Parathyroid adenoma (tissue), 2 donors: ENCODE data around the gene KLF13.

Source experiments
- H2AFZ ChIP-seq: fragments of 300-600 bp; sonication (generic); one replicate; pipeline ENCODE4 v1.7.0; 2017; ENCODE audit warnings: antibody characterized with exemption, mild to moderate bottlenecking
- H3K27ac ChIP-seq: fragments of 300-600 bp; sonication (generic); one replicate; pipeline ENCODE4 v1.7.0; 2017
- H3K27me3 ChIP-seq: fragments of 300-600 bp; sonication (generic); one replicate; pipeline ENCODE4 v1.7.0; 2017; ENCODE audit warnings: low read length; ENCODE audit not compliant: control insufficient read depth, insufficient read depth
- H3K36me3 ChIP-seq: fragments of 300-600 bp; sonication (generic); one replicate; pipeline ENCODE4 v1.7.0; 2017; ENCODE audit warnings: low read length; ENCODE audit not compliant: control insufficient read depth, insufficient read depth
- H3K4me1 ChIP-seq: fragments of 300-600 bp; sonication (generic); one replicate; pipeline ENCODE4 v1.7.0; 2017; ENCODE audit warnings: control low read depth
- H3K4me2 ChIP-seq: fragments of 300-600 bp; sonication (generic); one replicate; pipeline ENCODE4 v1.7.0; 2017; ENCODE audit warnings: low read length
- H3K4me3 ChIP-seq: fragments of 300-600 bp; sonication (generic); one replicate; pipeline ENCODE4 v1.7.0; 2017; ENCODE audit warnings: low read depth, low read length
- H3K79me2 ChIP-seq: fragments of 300-600 bp; sonication (generic); one replicate; pipeline ENCODE4 v1.7.0; 2017; ENCODE audit warnings: control low read depth
- H3K9ac ChIP-seq: fragments of 300-600 bp; sonication (generic); one replicate; pipeline ENCODE4 v1.7.0; 2017; ENCODE audit warnings: mild to moderate bottlenecking
- H3K9me3 ChIP-seq: fragments of 300-600 bp; sonication (generic); one replicate; pipeline ENCODE4 v1.7.0; 2017; ENCODE audit warnings: low read length; ENCODE audit not compliant: control insufficient read depth
- TF ChIP-seq, protein P1 (sequence below): fragments of 300-600 bp; sonication (generic); IDR thresholded peaks from one replicate; pipeline ENCODE4 v1.7.0; 2017; ENCODE audit warnings: antibody characterized with exemption, mild to moderate bottlenecking
- donor health status: primary hyperparathyroidism.

Gene KLF13

DNA sequence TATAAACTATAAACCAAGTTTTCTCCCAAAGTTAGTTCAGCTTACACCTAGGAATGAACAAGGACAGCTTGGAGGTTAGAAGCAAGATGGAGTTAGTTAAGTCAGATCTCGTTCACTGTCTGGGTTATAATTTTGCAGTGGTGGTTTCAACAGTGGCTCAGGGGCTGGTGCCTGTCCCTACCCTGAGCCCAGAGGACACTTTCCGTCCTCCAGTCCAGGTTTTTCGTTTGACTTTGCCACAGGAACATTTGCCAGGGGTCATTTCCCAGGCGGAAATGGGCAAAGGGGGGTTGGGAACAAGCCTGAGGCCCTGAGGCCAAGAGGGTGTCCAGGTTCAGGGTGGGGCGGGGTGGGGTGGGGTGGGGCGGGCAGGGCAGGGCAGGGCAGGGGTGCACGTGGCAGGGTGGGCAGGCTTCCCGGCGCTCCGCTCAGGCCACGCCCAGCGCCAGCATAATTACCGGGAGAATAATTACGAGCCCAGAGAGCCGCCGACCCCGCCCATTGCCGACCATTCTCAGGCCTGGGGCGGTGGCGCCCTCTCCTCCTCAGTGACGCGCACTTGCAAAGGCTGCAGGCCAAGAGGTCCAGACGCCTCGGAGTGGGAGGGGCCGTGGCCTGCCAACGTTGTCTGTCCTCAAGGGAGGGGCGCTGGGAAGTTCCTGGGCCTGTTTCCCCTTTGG, 70.4 kb downstream of the KLF13 start:
- no peak overlapping the region for H3K4me3 ChIP-seq
- no peaks in the 10 kb centered on the region for H3K4me1 ChIP-seq
- H3K9ac ChIP-seq = no peak overlapping the region
- no peaks in the 10 kb centered on the region for H3K36me3 ChIP-seq
- TF ChIP-seq, protein P1, sequence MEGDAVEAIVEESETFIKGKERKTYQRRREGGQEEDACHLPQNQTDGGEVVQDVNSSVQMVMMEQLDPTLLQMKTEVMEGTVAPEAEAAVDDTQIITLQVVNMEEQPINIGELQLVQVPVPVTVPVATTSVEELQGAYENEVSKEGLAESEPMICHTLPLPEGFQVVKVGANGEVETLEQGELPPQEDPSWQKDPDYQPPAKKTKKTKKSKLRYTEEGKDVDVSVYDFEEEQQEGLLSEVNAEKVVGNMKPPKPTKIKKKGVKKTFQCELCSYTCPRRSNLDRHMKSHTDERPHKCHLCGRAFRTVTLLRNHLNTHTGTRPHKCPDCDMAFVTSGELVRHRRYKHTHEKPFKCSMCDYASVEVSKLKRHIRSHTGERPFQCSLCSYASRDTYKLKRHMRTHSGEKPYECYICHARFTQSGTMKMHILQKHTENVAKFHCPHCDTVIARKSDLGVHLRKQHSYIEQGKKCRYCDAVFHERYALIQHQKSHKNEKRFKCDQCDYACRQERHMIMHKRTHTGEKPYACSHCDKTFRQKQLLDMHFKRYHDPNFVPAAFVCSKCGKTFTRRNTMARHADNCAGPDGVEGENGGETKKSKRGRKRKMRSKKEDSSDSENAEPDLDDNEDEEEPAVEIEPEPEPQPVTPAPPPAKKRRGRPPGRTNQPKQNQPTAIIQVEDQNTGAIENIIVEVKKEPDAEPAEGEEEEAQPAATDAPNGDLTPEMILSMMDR = no peak
- H3K4me2 ChIP-seq = peak overlapping the region; percentile 21
- no peaks in the 10 kb centered on the region for H3K27me3 ChIP-seq
- peak overlapping the region; percentile 60 for H2AFZ ChIP-seq
- H3K27ac ChIP-seq = peak overlapping the region; percentile 39
- no peaks in the 10 kb centered on the region for H3K79me2 ChIP-seq
- H3K9me3 ChIP-seq = no peaks in the 10 kb centered on the region

DNA sequence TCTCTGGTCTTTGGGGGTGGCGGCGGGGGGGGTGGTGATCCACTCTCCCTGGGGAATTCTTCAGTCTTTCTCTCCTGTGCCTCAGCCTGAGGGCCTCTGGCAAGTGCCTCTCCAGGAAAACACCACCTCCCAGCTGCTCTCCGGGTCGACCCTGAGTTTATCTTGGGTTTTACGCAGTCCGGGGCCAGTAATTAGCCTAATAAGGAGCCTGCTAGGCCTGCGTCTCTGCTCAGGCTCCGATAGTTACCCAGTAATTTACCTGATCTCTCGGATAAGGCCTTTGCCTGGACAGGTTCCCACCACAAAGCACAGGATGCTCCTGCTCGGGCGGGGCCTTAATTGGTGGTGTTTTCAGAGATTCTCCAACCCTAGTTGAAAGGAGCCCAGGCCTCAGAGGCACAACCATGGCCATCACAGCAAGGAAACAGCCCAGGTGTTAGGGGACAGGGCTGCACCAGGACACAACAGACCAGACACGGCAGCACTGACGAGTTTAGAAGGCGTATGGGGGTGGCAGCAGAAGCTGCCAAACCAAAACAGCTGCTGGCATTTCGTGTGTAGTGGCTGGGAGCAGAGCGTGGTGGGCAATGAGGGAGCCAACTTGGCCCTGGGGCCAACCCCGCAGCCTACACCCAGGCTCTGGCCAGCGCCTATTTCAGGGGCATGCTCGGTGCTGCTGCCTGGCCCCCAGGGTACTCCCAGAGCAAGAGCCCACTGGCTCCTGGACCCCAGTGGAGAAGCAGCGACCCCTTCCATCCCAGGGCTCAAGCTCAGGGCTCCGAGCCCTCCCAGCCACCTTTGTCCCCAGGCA, 71.4 kb downstream of the KLF13 start:
- Histone ChIP-seq H3K79me2 (no peaks in the 10 kb centered on the region), H3K9ac (no peak overlapping the region), H3K4me1 (no peaks in the 10 kb centered on the region), H3K9me3 (no peaks in the 10 kb centered on the region), H3K27me3 (no peaks in the 10 kb centered on the region), H3K27ac (no peak overlapping the region), H3K4me3 (no peak overlapping the region), H3K36me3 (no peaks in the 10 kb centered on the region), H3K4me2 (no peak overlapping the region), H2AFZ (no peak overlapping the region)
- TF ChIP-seq, protein P1 = no peak

DNA sequence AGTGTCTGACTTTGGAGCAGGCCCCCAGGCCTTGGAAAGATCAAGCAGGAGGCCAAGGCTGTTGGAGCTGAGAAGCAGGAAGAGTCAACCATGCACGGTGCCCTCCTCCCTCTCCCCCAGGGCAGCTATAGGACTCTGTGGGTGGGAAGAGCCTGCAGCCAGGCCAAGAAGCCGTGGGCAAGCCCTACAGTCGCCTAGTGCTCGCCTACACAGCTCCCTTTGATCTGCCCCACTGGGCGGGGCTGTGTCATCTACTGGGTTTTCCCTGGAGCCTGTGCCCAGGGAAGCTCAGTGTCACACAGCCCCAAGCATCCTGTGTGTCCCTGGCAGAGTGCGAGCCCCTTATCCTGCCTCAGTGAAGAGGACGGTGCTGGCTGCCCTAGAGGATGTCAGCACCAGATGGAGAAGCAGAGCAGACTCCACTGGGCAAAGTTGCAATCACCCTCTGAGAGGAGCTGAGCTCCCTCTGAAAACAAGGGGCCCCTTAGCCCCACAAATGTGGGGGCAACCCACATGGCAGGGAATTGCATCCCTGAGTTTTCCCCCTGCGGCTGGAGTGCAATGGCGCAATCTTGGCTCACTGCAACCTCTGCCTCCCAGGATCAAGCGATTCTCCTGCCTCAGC, 72.2 kb downstream of the KLF13 start:
- no peaks in the 10 kb centered on the region for H3K4me1 ChIP-seq
- TF ChIP-seq, protein P1 = no peak
- H3K9ac ChIP-seq = no peak overlapping the region
- no peak overlapping the region for H3K4me3 ChIP-seq
- no peak overlapping the region for H3K4me2 ChIP-seq
- no peaks in the 10 kb centered on the region for H3K36me3 ChIP-seq
- H3K27me3 ChIP-seq = no peaks in the 10 kb centered on the region
- no peak overlapping the region for H2AFZ ChIP-seq
- H3K9me3 ChIP-seq = no peaks in the 10 kb centered on the region
- H3K27ac ChIP-seq = no peak overlapping the region
- H3K79me2 ChIP-seq = no peaks in the 10 kb centered on the region

DNA sequence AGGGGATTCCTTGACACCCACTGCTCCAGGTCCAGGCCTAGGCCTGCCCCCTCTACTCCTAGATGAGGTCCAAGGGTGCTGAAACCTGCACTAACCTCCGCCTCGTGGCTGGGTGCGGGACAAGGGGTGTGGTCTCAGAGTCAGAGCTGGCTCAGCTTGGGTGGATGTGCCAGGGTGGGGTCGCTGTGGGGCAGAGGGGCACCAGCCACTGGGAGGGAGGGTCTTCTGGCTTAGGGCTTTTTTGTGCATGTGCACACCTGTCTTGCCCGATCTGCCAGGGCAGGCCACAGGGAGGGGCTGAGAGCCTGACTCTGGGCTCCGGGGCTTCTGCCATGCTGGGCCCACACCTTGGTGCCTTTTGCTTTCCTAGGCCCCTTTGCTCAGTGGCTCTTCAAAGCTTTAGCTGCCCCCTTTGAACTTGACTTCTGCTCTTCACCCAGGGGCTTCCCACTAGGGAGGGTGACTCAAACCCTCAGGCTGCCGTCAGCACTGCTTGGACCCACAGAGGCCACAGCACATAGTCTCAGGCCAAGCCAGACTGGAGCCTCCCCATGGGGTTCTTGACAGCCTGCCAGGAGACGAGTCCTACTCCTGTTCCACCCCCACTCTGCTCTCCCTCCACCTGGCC, 73.0 kb downstream of the KLF13 start:
- Histone ChIP-seq H3K9ac (no peak overlapping the region), H2AFZ (no peak overlapping the region), H3K4me1 (no peaks in the 10 kb centered on the region), H3K27ac (no peak overlapping the region), H3K4me3 (no peak overlapping the region), H3K27me3 (no peaks in the 10 kb centered on the region), H3K79me2 (no peaks in the 10 kb centered on the region), H3K9me3 (no peaks in the 10 kb centered on the region), H3K36me3 (no peaks in the 10 kb centered on the region), H3K4me2 (no peak overlapping the region)
- TF ChIP-seq, protein P1 = no peak
